IPS-NIHi7 (cell line): Measurements from ENCODE around the gene MSLN.
A peak's percentile ranks its signal among the peaks of the same experiment; 100 is the strongest.

Source experiments
- DNase-seq: peaks from one replicate; pipeline ENCODE4 v3.0.0; 2012; ENCODE audit warnings: mixed read lengths; ENCODE audit errors: extremely low spot score

Gene MSLN

DNA sequence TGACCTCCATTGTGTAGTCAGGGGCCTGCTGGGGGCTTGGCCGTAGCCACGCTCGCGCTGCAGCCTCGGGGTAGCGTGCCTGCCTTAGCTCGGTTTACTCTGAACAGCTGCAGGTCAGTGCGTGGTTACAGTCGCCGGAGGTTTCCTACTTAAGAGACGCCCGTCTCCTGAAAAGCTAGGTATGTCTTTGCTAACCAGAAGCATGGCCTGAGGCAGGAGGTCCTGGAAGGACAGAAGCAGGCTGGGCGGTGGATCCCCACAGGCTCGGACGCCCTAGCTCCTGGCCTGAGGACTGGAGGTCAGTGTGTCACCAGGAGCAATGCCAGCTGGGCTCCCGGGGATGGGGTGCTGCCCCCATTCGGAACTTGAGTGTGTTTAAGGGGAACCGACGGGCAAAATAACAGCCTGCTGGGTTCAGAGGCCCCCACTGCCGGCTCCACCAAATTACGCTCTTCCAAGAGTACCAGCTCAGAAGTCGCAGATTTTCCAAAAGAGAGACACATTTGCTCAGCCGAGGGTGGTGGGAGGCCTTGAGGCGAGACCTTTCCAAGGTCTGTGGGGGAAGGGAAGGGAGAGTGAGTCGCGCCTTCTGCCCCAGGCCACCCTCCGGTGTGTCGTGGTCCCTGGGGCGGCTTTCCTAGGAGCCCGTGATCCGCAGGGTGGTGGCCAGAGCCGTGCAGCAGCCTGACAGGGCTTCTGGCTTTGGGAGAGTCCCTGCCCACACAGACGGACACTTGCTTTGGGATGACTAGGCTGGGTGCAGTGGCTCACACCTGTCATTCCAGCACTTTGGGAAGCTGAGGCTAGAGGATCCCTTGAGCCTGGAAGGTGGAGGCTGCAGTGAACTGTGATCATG lies 43.9 kb downstream of the MSLN start:
- no peak for DNase-seq

DNA sequence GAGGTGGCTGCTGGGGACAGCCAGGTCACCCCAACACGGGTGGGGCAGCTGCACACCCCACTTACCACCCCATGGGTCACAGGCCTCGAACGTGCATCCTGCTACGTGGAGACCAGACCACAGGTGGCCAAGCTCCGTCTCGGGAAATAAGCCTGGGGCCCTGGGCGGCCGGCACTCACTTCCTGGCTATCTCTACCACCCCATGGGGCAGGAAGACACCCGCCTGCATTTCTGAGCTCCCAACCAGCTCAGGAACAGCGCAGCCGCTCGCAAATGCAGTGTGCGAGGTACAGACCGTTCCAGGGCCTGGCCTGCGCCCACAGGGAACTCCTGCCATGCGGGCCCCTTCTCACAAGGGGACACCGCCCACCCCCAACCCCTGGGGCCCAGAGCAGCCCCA lies 44.9 kb downstream of the MSLN start:
- no peak for DNase-seq

DNA sequence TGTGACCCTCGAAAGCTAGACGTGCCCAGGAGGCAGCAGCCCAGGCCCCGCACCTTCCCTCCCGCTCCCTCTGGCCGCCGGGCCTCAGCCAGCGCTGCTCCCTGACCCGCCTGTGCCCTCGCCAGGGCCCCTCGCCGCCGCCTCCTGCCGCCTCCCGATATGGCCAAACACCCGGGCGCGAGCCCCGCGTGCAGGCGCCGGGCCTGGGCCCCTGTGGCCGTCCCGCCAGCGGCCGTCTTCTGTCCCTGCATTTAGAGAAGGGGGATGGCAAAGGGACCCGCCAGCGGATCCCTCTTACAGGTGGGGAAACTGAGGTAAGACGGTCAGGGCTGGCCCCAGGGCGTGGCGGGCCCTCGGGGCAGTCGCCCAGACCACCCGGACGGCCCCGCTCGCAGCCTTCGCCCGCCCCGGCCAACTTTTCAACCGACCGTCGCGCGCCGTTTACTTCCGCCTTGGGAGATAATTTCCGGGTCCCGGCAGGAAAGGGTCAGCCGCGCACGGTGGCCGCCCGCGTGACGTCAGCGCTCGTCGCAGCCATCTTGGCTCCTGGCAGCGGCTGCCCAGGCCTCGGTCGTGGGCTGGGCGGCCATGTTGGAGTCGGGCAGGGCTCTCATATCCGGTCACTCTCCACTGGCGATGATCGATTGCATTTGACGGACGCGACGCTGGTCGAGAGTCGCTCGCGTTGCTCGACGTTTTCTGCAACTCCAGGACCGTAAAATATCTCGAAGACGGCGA lies 47.0 kb downstream of the MSLN start:
- DNase-seq = peak; percentile 98

DNA sequence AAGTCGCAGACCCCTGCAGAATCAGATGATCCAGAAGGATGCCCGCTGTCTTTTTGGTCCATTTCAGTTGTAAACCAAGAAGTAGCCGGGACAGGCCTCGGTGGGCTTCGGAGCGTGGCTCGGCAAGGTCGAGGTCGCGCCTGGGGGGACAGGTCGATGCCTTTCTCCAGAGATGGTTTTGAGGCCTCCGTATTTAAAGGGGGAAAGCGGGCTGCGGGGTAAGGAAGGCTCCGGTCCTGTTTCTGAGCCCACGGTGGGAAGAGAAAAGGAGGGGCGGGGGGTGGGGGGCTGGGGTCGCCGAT lies 47.5 kb downstream of the MSLN start:
- DNase-seq = no peak

DNA sequence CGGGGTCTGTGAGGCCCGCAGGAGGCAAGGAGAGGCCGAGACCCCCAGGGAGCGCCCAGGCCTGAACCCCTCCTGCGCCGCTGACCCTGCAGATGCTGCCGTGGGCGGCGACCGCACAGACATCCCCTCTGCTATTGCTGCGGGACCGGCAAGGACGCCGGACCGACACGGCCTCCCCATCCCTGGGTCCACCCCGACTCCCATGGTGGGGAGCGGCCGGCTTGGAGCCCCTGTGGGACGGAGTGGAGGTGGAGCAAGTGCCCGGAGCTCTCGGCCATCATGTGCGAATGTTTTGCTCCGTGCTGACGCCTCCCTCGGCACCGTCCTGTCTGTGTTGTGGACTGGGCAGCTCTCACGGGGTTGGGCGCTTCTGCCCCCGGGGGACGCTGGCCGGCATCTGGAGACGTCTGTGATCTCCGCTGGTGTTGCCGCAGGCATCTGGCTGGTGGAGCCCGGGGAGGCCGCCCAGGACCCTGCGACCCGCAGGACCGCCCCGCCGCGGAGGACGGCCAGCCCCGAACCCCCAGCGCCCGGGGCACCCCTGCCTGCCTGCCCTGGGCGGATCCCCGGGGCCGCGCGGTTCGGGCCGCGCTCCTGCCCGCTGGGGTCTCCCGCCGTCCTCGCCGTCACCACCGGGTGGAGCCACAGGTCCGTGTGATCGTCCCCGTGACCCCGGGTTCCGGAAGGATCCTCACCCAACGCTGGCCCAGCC lies 52.8 kb downstream of the MSLN start:
- peak; percentile 91 for DNase-seq

DNA sequence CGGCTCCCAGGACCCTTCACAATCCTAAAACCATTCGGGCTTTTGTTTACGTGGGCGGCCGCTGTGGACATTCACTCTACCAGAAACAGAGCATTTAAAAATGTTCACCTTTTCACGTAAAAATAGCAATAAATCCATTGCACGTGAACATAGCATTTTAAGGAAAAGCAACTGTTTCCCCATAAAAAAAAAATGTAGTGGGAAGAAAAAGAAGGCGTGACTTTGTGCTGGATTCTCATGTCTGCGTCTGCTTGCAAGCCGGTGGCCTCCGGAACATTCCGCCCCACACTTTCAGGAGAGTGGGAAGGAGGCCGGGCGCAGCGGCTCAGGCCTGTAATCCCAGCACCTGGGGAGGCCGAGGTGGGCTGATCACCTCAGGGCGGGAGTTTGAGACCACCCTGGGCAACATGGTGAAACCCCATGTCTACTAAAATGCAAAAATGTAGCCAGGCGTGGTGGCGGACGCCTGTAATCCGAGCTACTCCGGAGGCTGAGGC lies 53.4 kb downstream of the MSLN start:
- DNase-seq = no peak

DNA sequence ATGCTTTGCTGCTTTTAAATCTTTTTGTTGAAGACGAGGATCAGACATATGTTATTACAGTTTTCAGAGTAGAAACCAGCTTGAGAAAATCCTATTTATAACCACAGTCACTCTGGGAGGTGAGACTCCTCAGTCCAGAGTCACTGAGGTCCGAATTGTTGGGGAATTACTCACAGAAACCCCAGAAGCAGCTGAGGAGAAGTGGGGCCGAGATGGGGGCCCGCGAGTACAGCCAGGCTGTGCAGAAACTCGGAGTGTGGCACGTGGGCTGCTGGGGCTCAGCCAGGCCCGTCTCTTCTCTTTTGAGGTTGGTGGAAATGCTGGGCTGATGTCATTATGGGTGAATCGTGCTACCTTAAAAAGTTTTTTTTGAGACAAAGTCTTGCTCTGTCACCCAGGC lies 54.4 kb downstream of the MSLN start:
- DNase-seq = no peak

DNA sequence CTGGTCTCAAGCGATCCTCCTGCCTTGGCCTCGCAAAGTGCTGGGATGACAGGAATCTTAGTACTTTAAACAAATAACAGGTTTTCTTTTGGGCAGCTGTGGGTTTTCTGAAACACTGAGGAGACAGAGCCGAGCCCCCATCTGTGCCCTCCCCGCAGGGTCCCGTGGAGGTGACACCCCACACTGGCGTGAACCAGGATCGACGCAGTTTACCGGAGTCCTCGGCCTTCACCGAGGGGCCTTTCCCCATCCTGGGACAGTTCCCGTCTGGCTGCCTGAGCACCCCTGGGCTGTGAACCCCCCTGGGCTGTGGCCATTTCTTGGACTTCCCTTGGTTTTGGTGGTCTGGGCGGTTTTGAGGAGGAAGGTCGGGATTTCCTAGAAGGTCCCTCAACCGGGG lies 55.3 kb downstream of the MSLN start:
- no peak for DNase-seq

DNA sequence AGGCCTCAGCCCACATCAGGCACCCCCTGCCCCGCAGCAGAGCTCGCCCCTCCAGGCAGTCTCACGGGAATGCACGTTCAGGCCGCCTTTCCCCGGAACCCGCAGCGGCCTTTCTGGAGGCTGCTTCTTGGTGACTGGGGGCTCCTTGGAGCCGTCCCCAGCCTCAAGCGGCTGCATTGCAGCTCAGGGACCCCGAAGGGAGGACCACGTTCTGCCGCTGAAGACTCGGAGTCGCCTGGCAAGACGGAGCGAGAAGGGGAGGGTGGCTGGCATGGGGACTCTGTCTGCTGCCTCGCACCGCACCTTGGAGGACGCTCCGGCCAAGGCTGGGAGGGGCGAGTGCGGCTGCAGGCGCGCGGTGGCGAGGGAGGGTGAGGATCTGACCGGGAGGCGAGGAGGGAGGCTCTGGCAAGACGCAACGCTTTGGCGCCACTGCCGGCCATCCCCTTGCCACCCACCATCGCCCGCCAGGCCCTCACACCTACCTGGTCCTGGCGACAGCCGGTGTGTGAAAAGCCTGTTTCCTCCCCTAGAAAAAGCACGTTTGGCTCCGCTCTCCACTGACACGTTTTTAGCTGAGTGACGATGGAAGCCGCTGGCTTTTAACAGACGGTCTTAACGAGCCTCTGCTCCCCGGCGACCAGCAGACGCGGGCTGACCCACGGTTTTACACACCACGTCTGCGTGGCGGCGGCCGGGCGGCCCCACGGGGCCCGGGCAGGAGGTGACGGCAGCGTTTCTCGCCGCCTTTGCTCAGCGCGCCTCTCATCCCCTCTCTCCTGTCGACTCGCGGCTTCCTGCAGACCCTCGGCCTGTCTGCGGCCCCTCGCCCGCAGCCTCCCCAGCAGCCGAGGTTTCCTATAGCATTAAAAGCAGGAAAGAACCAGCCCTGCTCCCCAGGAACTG lies 56.7 kb downstream of the MSLN start:
- no peak for DNase-seq

DNA sequence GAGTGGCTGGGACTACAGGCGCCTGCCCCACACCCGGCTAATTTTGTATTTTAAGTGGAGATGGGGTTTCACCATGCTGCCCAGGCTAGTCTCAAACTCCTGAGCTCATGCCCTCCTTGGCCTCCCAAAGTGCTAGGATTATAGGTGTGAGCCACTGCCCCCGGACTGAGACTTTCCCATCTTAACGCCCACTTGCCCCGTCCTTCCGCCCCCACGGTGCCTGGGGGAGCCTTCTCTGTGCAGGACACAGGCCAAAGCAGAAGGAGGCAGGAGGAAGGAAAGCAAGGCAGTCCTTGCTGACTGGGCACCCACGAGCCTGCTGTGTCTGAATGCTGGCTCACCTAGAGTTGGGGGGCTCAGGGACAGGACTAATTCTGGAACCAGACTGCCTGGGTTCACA lies 57.6 kb downstream of the MSLN start:
- no peak for DNase-seq
